Retinal pigment epithelial cell (primary cell): Measurements from ENCODE around the gene ITGA2.

Source experiments
- DNase-seq: peaks from one replicate; pipeline ENCODE4 v3.0.0-alpha.2; 2010; ENCODE audit warnings: low read depth
- H3K4me3 ChIP-seq: 2 replicates; pipeline ENCODE4 v1.5.1; 2011; ENCODE audit warnings: mild to moderate bottlenecking, low read length, control low read depth, moderate library complexity
- CTCF ChIP-seq: conservative IDR thresholded peaks from 2 replicates; pipeline ENCODE4 v1.5.1; 2011; ENCODE audit warnings: low read depth, low read length, control low read depth, inconsistent platforms

ITGA2 gene

GRCh38 chr5:52977264-52977897 lies 11.8 kb upstream of the ITGA2 start:
- no peak for TF ChIP-seq CTCF
- no peak for DNase-seq
- H3K4me3 ChIP-seq: no peak overlapping the region

GRCh38 chr5:52981507-52981906 lies 7.6 kb upstream of the ITGA2 start:
- TF ChIP-seq CTCF: no peak

GRCh38 chr5:52983731-52984636 lies 5.2 kb upstream of the ITGA2 start:
- no peak for TF ChIP-seq CTCF
- no peak for DNase-seq

More at GRCh38 chr5:52981507-52981906, 7.6 kb upstream of the ITGA2 start:
- no peak for DNase-seq
- no peak overlapping the region for H3K4me3 ChIP-seq

GRCh38 chr5:52985306-52985705 lies 3.8 kb upstream of the ITGA2 start:
- DNase-seq: no peak
- no peak for TF ChIP-seq CTCF
- H3K4me3 ChIP-seq: no peak overlapping the region

More at GRCh38 chr5:52983731-52984636, 5.2 kb upstream of the ITGA2 start:
- no peak overlapping the region for H3K4me3 ChIP-seq

GRCh38 chr5:52987711-52988331 lies 1.3 kb upstream of the ITGA2 start:
- DNase-seq: no peak
- TF ChIP-seq CTCF: no peak
- H3K4me3 ChIP-seq: no peak overlapping the region

- no peak for TF ChIP-seq CTCF
- peak overlapping the region; percentile 82 for H3K4me3 ChIP-seq
Observed at GRCh38 chr5:52988335-52989024, 672 bp upstream of the ITGA2 start.

More at GRCh38 chr5:52988335-52989024, 672 bp upstream of the ITGA2 start:
- DNase-seq: no peak
